CD4-positive, alpha-beta T cell treated with Interleukin-21 for 1 hour (primary cell): ENCODE measurements around the gene BZW2.
"Not testable (repeated sequence)": the region's sequence is repeated elsewhere in the genome, so short reads cannot be mapped to it uniquely, and the experiment has no call there.

ENCODE experiments used
- DNase-seq: peaks from one replicate; pipeline ENCODE4 v3.0.0-alpha.2; 2020

Gene BZW2

DNA sequence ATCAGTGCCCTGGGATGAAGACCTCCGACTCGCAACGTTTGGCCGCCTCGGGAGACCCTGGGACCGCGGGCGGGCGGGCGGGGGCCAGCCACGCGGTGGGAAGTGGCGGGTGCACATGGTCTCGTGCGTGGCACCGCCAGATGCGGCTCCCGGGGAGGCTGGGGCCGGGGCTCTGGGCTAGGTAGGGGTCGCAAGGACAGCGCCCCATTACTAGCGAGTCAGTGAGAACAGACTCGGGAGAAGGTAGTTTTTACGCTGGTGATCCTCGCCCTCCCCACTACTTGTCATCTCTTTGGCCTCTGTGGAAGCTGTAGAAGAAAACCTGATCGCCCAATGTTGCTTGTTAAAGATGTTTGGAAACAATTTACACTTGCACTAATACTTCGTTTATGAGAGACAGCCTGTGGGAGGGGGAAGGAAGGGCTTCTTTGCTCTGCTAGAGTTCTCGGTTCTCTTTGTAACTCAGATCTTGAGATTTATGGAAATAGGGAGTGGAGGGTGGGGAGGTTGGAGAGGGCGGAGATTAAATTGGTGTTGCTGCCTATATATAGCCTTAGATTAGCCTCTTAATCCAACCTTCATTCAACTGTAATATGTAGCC, 591 bp downstream of the BZW2 start:
- DNase-seq, result no peak

DNA sequence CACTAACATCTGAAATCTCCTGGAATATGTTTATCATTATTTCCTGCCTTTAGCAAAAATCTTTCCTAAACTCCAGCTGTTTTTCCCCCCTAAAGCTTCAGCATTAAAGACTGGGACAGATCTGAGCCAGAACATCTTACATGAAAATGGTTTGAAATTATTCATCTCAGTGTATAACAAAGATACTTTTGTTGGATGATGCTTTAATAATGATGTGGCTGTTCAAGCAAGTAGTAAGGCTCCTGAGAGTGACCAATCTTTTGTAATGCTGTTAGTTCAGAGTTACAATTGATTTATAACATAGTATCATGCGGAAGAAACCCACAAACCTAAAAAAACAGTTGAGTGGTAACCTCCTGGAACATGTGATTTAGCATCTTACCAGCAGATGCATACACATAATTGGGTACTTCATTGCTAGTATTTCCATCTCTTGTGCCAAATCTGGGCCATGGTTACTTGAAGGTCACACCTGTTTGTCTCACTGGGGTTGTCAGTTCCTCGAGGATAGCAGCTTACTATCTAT, 1.5 kb downstream of the BZW2 start:
- DNase-seq, result no peak

DNA sequence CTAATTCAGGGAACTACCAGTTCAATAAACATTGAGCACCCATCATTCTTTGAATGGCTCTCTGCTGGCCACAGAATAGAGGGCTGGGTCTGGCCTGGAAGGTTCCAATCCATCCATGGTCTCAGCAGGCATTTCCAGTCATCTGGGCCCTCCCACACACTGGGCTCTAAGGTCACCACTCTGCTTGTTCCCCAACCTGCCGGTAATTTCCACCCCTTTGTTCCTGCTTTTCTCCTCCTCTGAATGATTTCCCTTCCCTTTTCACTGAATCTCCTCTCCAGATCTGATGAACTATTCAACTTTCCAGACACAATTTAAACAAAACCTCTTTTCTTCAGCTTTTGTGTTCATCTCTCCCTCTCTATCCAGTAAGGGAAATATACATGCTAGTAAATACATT, 2.6 kb downstream of the BZW2 start:
- no peak for DNase-seq

DNA sequence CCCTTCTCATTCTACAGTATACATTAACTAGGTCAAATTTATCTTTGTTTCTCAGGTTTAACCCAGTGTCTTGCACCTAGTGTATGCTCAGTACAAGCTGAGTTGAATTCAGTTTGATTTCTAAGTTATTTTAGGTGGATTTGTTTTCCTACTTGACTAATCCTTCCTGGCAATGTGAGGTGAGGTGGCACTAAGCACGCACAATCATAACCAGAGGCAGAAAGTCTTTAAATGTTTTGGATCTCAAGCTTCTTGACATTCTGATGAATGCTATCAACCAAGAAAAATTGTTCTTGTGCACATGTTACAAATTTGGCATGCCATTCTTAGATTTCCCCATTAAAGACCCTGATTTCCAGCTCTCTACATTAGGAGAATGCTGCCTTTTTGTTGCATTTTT, 3.2 kb downstream of the BZW2 start:
- no peak for DNase-seq

DNA sequence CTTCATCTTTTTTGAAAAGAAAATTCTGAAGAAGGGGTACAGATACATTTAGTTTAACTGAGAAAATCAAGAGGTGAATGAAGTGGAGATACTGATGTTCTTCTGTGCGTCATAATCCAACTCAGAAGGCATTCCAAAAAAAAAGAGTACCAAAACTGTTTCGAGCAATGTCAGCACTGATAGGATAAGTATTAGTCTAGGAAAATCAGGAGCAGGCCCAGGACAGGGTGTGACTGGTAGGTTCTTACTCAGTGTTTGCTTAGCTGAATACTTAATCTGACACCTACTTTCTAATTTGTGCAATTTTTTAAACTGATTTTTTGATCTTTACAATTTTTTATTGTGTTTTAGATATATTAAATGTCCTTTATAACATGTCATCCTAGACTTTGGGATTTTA, 4.3 kb downstream of the BZW2 start:
- DNase-seq, result no peak

DNA sequence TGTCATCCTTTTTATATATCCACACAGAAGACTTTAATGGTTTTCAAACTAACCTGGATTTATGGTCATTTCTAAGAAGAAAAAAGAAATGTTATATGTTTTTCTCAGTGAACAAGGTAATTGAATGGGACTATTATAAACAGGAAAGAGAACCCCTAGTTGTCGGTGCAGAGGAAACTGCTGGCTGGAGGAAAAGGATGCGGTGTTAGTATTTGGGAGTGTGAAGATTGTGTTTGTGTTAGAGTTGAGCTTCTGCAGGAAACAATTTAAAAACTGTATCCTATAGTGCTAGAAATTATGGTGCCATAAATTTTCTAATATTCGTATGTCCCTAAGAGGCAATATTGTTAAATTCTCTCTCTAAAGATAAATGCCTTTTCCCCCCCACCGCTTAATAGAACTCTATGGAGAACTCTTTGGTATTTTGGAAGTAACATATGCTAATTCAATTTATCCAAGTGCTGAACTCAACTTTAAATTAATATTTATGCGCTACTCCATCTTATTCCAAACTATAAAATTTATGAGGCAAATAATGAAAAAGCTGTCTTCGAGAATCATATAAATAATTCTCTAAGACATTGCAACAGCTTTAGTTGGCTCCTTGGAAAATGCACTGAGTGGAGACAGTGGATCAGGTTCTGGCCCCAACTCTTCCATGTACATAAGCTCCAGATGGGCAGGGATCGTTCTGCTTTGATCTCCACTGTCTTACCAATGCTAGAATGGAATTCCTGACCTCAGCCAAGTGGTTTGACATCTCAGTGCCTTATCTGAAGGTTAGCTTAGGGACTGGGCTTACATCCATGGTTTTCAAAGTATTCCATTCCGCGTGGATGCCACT, 5.6 kb downstream of the BZW2 start:
- DNase-seq, result no peak

DNA sequence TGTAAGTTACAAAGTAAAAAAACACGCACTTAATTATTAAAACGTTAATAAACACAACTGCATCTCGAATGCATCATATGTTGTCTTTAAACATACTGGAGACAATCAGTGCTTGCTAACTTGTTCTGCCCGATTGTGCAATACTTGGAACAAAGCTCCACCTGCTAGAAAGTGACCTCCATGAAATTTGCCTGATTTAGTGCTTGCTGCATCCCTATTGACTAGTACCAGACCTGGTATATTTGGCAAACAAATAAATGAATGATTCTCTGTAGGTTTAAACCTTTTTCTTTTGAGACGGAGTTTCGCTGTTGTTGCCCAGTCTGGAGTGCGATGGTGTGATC, 6.2 kb downstream of the BZW2 start:
- no peak for DNase-seq

DNA sequence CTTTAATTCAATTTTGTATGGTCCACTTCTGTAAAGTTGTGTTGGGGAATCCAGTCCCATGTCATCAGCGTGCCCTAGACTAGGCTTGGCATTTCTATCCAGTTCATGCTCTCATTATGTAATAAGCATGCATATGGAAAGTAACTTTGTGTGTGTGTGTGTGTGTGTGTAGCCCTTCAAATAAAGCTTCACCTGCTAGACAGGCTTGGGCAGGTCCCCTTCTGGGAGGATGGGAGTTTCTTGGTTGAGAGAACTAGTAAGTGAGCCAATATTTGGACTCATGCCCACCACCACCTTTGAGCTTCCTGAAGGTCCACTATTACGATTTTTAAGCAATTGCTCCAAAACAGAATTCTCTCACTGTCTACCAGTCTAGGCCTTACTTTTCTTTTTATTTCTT, 6.9 kb downstream of the BZW2 start:
- no peak for DNase-seq

DNA sequence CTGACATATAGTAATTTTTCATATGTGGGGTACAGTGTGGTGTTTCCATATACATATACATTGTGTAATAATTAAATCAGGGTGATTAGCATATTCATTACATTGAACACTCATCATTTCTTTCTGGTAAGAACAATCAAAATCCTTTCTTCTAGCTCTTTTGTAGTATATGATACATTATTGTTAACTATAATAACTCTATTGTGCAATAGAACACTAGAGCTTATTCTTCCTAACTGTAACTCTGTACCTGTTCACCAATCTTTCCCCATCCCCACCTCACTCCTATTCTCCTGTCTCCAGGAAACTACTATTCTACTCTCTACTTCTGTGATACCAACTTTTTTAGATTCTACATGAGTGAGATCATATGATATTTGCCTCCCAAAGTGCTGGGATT, 9.4 kb downstream of the BZW2 start:
- DNase-seq, result no peak

DNA sequence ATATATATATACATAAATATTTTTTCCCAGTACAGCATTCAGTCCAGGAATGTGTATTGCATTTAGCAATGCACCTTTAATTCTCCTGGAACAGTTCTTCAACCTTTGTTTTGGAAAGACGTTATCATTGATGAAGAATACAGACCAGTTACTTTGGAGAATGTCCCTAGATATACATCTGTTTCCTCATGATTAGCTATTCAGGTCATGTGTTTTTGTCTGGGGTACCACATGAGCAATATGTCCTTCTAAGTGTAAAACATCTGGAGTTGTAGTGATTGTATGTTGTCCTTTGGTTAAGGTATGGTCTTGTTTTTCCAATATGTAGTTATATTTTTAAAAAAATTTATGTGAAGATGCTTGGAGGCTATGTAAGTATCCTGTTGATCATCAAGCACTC, 10.2 kb downstream of the BZW2 start:
- no peak for DNase-seq

DNA sequence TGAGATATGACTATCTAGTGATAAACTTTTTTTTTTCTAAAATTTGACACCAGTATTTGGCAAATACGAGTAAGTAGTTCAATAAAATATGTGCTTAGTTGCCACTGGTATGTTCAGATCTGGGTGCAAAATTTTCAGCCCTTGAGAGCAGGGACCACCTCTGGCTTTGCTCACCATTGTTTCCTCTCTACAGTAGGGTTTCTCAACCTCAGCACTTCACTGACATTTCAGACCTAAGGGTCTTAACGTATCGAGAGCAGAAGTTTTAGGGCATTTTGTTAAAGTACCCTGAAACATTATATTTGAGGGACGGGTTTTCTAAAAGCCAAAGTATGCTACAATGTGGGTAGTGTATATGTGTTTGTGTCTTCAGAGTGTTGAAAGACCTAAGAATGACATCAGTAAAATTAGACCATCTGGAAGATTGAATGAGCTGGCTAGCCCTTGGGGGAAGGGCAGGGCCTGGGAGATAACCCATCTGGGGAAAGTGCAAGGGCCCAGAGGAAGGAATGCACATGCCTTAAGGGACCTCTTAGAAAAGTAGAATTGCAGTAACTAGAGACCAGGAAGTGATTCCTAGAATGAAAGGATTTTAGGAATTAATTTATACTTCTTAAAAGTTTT, 11.8 kb downstream of the BZW2 start:
- no peak for DNase-seq

DNA sequence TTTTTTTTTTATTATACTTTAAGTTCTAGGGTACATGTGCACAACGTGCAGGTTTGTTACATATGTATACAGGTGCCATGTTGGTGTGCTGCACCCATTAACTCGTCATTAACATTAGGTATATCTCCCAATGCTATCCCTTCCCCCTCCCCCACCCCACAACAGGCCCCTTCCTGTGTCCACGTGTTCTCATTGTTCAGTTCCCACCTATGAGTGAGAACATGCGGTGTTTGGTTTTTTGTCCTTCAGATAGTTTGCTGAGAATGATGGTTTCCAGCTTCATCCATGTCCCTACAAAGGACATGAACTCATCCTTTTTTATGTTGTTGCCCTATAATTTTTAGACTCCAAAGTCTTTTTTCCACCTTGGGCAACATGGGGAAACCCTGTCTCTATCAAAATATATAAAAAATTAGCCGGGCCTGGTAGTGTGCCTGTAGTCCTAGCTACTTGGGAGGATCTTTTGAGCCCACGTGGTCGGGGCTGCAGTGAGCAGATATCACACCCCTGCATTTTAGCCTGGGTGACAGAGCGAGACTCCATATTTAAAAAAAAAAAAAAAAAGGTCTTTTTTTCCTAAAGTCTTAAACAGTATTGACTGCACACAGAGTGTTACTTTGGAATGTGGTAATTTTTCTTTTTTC, 14.0 kb downstream of the BZW2 start:
- DNase-seq, result not testable (repeated sequence)

DNA sequence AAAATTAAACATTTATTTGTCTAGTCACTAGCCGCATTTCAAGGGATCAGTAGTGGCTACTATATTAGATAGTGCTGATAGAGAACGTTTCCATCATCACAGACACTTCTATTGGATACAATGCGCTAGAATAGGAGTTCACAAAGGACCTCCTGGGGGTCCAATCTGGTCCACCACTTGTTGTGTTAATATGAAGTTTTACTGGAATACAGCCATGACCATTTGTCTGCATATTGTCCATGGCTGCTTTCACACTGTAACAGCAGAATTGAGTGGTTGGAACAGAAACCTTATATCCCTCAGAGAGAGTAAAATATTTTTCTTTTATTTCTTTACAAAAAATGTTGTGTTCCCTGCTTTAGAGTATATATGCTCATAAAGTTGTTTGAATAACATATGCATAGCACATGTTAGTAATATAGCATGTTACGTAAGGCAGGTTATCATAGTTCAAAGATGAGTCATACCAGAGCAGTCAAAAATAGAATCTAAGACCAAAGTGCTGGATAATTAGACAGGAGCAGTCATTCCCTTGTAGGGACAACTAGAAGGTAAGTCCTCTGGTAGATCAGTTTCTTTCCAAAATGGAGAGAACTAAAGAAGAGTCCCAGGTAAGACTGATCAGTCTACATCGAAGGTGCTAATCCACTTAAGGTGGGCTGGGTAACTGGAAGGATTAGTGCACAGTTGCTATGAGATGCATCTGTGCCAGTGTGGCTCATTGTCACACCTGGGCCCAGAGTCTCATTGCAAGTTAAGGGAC, 14.9 kb downstream of the BZW2 start:
- DNase-seq, result no peak

DNA sequence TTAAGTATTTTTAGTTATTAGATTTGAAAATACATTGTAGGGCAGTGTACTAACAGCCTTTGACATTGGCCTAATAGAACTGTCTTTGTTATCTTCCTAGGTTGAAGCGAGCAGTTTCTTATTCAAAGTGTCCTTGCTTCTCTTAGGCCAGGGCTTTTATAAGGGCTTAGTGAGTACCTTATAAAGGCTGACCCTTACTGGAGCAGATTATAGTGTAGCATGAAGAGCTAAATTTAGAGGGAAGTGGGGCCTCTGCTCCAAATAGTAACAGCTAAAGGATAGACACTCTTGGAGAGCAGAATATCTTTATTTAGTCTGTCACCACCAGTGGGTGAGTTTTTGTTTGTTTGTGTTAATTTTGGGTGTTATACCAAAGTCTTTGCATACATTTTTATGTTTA, 15.9 kb downstream of the BZW2 start:
- DNase-seq, result no peak

DNA sequence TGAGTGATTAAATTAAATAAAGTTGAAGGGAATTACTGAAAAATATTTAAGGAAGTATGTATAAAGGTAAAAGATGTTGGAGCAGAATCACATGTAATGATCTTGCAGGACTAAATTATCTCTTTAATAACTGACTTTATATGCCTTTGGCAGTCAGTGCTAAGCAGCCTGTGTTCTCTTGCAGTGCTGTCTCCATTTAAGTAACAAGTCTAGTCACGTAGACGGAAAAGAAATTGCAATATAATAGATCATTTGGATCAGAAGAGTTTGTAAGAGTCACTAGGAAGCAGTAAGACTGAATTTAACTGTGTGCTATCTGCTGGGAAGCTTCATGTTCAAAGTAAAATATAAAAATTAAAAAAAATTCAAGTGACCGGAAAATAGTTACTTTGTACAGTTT, 21.4 kb downstream of the BZW2 start:
- no peak for DNase-seq

DNA sequence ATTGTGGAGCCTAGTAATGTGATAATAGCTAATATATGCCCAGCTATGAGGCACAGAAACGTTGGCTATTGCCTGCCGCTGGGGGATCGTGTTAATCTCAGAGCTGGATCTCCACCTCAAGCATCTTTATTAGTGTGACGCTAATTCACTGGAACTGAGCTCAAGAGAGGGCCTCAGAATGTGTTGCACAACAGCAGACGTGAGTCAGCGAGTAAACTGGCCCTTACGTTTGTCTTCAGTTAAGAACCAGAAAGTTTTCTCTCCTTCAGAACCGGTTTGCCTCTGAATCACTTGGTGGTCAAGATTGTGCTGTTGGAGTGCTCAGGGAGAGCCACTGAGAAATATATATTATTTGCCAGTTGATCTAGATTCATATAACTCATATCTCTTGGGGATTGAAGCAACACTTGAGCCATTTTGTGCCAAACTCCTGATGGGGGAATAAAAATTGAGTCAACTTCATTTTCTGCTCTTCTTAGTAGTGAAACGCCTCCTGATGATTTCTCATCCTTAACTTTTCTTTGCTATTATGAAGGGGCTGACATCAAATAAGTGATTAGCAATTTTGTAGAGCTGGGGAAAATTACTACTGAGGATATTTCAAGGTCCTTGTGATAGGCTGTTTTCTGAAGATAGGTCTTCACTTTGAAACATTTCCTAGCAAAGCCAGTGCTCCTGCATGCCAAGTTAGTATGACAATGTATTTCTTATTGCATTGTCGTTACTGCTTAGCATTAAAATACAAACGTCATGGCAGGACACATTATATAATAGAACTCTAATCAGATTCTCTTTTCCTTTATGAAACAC, 22.3 kb downstream of the BZW2 start:
- no peak for DNase-seq

DNA sequence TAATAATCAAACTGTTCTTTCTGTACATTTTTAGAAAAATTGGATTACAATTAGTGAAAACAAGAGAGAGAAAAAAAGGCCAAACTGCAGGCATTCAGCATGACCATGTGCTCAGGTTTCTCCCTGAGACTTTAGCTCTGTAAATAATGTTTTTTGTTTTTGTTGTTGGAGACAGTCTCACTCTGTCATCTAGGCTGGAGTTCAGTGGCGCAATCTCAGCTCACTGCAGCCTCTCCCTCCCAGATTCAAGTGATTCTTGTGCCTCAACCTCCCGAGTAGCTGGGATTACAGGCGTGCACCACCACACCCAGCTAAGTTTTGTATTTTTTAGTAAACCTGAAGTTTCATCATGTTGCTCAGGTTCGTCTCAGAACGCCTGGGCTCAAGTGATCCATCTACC, 23.0 kb downstream of the BZW2 start:
- DNase-seq, result no peak

DNA sequence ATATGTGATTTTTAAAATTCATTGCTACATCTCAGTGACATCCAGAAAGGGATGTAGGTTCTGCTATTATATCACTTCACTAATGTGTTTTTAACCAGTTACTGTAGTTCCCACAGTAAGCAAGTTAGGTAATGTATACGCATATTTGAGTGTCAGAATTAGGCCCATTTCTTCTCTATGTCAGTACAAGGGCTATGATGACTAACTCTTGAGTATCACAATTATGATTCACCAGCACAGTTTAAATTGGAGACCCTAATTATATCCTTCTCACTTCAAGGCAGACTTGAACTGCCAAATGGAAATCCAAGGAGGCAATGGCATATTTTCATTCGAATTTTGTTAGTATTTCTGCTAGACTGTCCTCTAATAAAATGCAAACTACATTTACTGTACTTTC, 23.6 kb downstream of the BZW2 start:
- DNase-seq, result no peak

DNA sequence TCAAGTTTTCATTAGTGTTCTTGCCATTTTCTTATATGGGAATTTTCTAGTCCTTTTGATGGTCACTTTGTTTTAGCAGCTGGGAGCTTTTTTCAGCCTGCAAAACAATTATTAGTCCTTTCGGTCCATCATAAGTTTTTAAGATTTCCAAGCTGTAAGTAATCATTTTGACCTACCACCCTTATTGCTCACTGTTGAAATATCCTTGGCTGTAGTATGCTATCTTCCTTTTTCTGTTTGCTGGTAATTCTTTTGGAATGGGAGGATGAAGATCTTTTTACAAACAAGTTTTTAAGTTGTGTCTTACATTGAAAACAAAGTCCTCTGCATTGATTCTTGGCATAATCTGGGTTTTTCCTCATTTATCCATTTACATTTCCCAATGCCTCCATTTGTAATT, 24.0 kb downstream of the BZW2 start:
- DNase-seq, result no peak

DNA sequence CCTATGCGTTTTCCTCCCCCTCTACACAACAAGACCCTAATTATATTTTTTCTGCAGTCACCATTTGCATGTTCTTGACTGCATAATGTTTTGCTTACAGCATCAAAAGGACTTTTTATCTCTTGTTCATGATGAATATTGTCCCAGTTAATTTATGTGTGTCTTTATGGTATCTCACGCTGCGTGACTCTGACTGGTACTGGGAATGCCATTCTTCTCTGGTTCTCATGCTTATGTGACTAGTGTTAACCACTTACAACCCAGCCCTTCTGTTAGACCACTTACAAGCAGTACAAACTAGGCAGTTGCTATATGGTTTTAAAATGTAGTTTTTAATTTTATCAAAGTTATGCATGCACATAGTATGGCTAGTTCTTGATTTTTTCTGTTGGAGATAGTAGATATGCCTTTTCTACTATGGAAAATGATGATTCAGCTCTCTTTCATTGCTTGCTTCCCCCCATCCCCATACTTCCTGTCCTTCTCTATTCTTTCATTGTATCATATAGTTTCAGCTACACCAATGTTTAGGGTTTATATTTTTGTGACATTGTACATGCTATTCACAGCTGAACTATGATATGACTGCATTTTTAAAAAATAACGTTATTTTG, 24.9 kb downstream of the BZW2 start:
- DNase-seq, result no peak

DNA sequence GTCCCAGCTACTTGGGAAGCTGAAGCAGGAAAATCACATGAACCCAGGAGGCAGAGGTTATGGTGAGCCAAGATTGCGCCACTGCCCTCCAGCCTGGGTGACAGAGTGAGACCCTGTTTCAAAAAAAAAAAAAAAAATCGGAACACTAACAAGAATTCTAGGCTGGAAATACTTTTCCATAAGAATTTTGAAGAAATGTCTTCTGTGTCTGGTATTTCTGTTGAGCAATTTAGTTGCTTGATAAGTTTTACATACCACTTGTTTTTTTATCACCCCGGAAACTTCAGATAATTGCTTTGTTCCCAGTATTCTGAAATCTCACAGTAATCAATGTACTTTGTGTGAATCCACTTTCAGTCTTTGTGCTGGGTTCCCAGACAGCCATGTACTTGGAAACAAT, 25.8 kb downstream of the BZW2 start:
- no peak for DNase-seq

DNA sequence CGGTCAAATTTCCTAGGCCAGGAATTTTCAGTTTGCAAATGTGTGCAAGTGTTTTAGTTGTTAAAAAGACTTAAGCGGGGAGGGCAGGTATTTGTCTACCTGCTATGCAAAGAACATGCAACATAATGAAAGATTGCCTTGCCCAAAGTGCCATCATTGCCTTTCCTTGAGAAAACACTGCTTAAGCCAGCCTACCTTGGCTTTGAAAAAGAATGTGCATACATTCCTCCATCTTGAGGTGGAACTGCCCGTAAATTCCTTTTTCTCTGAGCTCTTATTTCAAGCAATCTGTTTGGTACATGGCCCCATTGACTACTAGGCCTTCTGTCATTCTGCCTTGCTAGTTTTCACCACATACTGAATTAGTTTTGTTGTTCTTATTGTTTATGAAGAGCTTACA, 29.3 kb downstream of the BZW2 start:
- no peak for DNase-seq
